HG03354 (cell line): ENCODE measurements around the gene NCKAP5L.
"Not testable (repeated sequence)": the region's sequence is repeated elsewhere in the genome, so short reads cannot be mapped to it uniquely, and the experiment has no call there.

ENCODE experiments used
- ATAC-seq: cut with Tn5 transposase; IDR thresholded peaks from one replicate; pipeline ENCODE4 v1.9.1; 2021; ENCODE audit warnings: mild to moderate bottlenecking; ENCODE audit not compliant: unreplicated experiment, poor library complexity, severe bottlenecking

NCKAP5L gene

GRCh38 chr12:49790741-49791555 is 37.3 kb downstream of the NCKAP5L start:
- no peak for ATAC-seq

- no peak for ATAC-seq
Observed at GRCh38 chr12:49789992-49790391, 38.2 kb downstream of the NCKAP5L start.

- ATAC-seq, result no peak
Observed at GRCh38 chr12:49787672-49788071, 40.5 kb downstream of the NCKAP5L start.

DNA sequence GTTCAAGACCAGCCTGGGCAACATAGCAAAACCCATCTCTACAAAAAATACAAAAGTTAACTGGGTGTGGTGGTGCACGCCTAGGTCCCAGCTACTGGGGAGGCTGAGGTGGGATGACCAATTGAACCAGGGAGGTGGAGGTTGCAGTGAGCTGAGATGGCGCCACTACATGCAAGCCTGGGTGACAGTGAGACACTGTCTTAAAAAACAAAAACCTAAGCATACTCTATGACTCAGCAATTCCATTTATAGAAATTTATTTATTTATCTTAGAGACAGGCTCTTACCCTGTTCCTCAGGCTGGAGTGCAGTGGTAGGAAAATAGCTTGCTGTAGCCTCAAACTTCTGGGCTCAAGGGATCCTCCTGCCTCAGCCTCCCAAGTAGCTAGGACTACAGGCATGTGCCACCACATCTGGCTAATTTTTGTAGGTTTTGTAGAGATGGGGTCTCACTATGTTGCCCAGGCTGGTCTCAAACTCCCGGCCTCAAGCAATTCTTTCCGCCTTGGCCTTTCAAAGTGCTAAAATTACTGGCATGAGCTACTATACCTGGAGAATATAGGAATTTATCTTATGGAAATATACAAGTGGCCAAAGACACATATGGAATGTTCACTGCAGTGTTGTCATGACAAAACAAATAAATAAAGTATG is 43.3 kb downstream of the NCKAP5L start:
- no peak for ATAC-seq

DNA sequence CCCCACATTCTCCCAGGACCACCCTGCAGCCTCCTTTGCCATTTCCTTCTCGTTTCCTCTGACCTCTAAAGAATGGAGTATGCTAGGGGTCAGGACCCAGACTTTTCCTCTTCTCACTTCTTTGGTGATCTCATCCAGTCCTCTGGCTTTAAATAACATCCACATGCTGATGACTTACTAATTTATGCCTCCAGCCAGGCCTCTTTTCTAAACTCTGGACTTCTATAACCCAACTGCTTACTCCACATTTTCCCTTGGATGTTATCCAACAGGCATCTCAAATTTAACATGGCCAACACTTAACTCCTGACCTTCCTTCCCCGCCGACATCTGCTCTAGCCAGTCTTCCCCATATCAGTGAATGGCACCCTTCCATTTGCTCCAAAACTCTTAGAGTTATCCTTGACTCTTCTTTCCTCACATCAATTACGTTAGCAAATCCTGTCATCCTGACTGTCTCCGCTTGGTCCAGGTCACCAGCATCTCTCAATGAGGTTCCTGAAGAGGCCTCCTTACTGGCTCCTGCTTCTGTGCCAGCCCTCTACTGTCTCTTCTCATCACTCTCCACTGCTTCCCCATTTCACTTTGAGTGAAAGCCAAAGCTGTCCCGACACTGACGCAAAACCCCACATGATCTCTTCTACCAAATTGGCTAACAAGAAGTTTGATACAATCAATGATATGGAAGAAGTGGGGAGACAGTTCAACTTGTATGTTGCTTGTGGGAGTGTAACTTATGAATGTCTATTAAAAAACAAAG is 44.1 kb downstream of the NCKAP5L start:
- ATAC-seq, result no peak

DNA sequence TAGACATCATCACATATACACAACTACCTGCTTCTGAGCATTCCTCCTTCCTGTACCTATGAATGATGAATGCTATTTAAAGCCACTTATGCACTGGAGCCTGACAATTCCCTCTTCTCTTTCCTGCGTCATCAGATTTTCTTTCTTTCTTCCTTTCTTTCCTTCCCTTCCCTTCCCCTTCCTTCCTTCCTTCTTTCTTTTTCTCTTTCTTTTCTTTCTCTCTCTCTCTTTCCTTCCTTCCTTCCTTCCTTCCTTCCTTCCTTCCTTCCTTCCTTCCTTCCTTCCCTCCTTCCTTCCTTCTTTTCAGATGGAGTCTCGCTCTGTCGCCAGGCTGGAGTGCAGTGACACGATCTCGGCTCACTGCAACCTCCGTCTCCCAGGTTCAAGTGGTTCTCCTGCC is 47.3 kb downstream of the NCKAP5L start:
- ATAC-seq, result not testable (repeated sequence)

DNA sequence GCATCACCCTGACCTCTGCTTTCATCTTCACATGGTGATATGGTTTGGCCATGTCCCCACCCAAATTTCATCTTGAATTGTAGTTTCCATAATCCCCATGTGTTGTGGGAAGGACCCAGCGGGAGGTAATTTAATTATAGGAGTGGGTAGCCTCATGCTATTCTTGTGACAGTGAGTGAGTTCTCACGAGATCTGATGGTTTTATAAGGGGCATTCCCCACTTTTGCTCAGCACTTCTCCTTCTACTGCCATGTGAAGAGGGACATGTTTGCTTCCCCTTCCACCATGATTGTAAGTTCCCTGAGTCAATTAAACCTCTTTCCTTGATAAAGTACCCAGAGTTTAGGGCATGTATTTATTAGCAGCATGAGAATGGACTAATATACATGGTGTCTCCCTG is 48.6 kb downstream of the NCKAP5L start:
- no peak for ATAC-seq

- ATAC-seq, result no peak
Observed at GRCh38 chr12:49777800-49778748, 50.1 kb downstream of the NCKAP5L start.

DNA sequence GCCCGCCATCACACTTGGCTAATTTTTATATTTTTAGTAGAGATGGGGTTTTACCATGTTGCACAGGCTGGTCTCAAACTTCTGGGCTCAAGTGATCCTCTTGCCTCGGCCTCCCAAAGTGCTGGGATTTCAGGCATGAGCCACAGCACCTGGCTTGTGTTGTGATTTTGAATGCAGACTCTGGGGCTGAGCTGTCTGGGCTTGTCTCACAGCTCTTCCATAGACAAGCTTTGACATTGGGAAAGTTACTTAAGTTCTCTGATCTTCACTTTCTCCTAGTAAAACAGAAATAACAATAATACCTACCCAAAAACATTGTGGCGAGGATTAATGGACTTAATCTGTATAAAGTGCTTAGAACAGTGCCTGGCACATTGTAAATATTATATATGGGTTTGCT is 50.9 kb downstream of the NCKAP5L start:
- no peak for ATAC-seq

- no peak for ATAC-seq
Observed at GRCh38 chr12:49776858-49777257, 51.4 kb downstream of the NCKAP5L start.

- ATAC-seq, result peak; percentile 55
Observed at GRCh38 chr12:49776413-49776812, 51.8 kb downstream of the NCKAP5L start.

DNA sequence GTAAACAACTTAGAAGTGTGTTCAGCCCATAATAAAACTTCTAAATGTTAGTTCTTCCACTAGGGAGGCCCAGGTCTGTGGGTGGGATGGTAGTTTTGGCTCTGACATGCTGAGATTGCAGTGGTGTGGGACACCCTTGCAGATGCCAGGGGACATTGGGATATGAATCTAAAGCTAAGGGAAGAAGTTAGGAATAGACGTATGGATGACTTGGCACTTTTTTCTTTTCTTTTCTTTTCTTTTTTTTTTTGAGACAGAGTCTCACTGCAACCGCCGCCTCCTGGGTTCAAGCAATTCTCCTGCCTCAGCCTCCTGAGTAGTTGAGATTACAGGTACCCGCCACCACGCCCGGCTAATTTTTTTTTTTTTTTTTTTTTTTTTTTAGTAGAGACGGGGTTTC is 55.1 kb downstream of the NCKAP5L start:
- ATAC-seq, result not testable (repeated sequence)

GRCh38 chr12:49767333-49767732 is 60.9 kb downstream of the NCKAP5L start:
- ATAC-seq, result no peak

GRCh38 chr12:49766115-49766455 is 62.1 kb downstream of the NCKAP5L start:
- no peak for ATAC-seq

DNA sequence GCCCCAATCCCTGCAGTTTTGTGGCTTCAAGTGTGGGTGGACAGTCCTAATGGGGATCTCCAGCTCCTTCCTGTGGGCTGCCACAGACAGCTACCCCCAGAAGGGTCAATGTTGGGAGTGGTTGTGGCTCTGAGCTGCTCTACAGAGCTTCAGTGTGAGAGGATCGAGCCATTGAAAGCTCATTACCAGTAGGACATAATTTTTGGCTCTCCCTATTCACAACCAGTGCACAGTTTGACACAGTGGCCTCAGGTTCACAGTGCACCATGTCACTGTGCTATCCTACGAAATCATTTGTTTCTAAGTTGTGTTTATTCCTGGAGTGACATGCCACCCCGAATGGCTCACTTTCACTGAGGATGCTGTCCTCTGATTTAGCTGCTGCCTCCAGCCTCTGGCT is 64.1 kb downstream of the NCKAP5L start:
- no peak for ATAC-seq

- peak; percentile 49 for ATAC-seq
Observed at GRCh38 chr12:49763006-49763591, 65.1 kb downstream of the NCKAP5L start.

GRCh38 chr12:49762468-49762847 is 65.8 kb downstream of the NCKAP5L start:
- ATAC-seq, result no peak

GRCh38 chr12:49761677-49762467 is 66.3 kb downstream of the NCKAP5L start:
- no peak for ATAC-seq

DNA sequence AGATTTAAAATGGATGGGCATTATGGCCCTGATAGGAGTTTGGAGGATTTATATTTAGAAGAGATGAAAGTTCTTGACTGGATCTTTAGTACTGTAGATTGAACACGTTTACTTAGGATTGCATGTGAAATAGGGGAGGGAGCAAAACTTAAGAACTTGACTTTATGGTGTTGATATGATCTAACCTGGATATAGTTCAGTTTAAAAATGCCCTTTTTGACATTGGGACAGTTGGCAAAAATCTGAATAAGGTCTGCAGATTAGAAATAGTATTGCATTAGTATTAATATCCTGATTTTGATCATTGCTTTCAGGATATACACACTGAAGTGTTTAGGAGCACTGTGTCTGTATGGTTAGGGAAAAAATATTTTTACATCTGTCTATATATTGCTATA is 77.2 kb downstream of the NCKAP5L start:
- ATAC-seq, result no peak
